SU-DHL-6 (cell line): ENCODE data around the gene PHF10.

Experiments
- H2AFZ ChIP-seq: fragments of 200-600 bp; sonication (generic); 2 replicates; pipeline ENCODE4 v1.6.1; 2014; ENCODE audit warnings: low read depth, mild to moderate bottlenecking, moderate library complexity, mixed read lengths, antibody characterized with exemption, low read length; ENCODE audit not compliant: severe bottlenecking
- H3F3A ChIP-seq: fragments of 200-600 bp; shearing (Covaris generic); 2 replicates; pipeline ENCODE4 v1.6.0; 2016; ENCODE audit warnings: antibody characterized with exemption, mild to moderate bottlenecking; ENCODE audit not compliant: insufficient read depth
- H3K27ac ChIP-seq: fragments of 200-600 bp; sonication (generic); 2 replicates; pipeline ENCODE4 v1.5.1; 2016; ENCODE audit warnings: low read depth, mild to moderate bottlenecking, low read length, moderate library complexity, mixed read lengths
- H3K27me3 ChIP-seq: fragments of 200-600 bp; sonication (generic), shearing (Covaris generic); 2 replicates; pipeline ENCODE4 v1.6.0; 2014; ENCODE audit warnings: mild to moderate bottlenecking, low read length
- H3K36me3 ChIP-seq: fragments of 200-600 bp; sonication (generic); 2 replicates; pipeline ENCODE4 v1.6.1; 2014; ENCODE audit warnings: mild to moderate bottlenecking, low read length, mixed read lengths
- H3K4me2 ChIP-seq: fragments of 300-600, 200-600 bp; shearing (Covaris generic), sonication (generic); 2 replicates; pipeline ENCODE4 v1.6.0; 2014; ENCODE audit warnings: low read length, low read depth, mild to moderate bottlenecking; ENCODE audit not compliant: poor library complexity, severe bottlenecking
- H3K4me3 ChIP-seq: fragments of 200-600 bp; sonication (generic); 2 replicates; pipeline ENCODE4 v1.5.1; 2014; ENCODE audit warnings: antibody characterized with exemption, low read length, mild to moderate bottlenecking, mixed read lengths; ENCODE audit not compliant: insufficient read depth, poor library complexity, severe bottlenecking
- H3K79me2 ChIP-seq: fragments of 200-600 bp; sonication (generic); 2 replicates; pipeline ENCODE4 v1.6.1; 2014; ENCODE audit warnings: mild to moderate bottlenecking, low read length, moderate library complexity; ENCODE audit not compliant: insufficient read depth
- H3K9ac ChIP-seq: fragments of 200-600 bp; sonication (generic); 2 replicates; pipeline ENCODE4 v1.7.0; 2014; ENCODE audit warnings: mild to moderate bottlenecking, low read length
- H3K9me2 ChIP-seq: fragments of 200-600 bp; sonication (generic); replicated peaks from 2 replicates; pipeline ENCODE4 v1.6.1; 2014; ENCODE audit warnings: low read length; ENCODE audit not compliant: insufficient read depth
- H3K9me3 ChIP-seq: fragments of 200-600 bp; sonication (generic); 2 replicates; pipeline ENCODE4 v1.6.1; 2014; ENCODE audit warnings: low read length, mixed read lengths; ENCODE audit not compliant: insufficient read depth
- H4K20me1 ChIP-seq: fragments of 200-600 bp; sonication (generic); 2 replicates; pipeline ENCODE4 v1.6.1; 2014; ENCODE audit warnings: low read depth, mild to moderate bottlenecking, antibody characterized with exemption, low read length, moderate library complexity, mixed read lengths
- EZH2phosphoT487 ChIP-seq: fragments of 200-600 bp; sonication (generic), shearing (Covaris generic); conservative IDR thresholded peaks from 2 replicates; pipeline ENCODE4 v1.6.1; 2018; ENCODE audit warnings: mild to moderate bottlenecking, antibody characterized with exemption, low read length, moderate library complexity, mixed read lengths
- TF ChIP-seq, protein P1 (sequence below): fragments of 200-600 bp; sonication (generic); IDR thresholded peaks from one replicate; pipeline ENCODE4 v1.5.1; 2017; ENCODE audit warnings: antibody characterized with exemption, mild to moderate bottlenecking, low read length, moderate library complexity; ENCODE audit not compliant: insufficient read depth, poor library complexity, severe bottlenecking

PHF10 gene

DNA sequence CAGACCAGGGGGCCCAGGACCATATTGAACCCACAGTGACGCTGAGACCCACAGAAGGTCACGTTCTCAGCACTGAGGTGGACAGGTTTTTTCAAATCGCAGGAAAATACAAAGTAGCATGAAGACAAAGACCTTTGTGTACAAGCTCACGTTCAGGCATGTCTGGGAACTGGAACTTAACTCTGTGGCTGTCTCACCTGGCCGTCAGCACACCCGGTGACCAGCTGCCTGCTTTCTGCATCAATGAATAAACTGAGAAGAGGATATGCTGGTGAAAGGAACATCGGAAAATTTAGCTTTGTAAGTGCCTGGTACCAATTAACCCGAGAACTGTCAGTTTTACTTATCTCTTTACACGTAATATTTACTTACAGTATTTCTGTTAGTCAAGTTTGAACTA, 59.0 kb downstream of the PHF10 start:
- Histone ChIP-seq H3K27ac (no peak overlapping the region), H3K36me3 (peaks cover 11% of the 10 kb centered on the region; the same call in 1 of the 2 replicates), H3F3A (no peaks in the 10 kb centered on the region), H3K27me3 (no peaks in the 10 kb centered on the region), H3K9me3 (no peaks in the 10 kb centered on the region), H4K20me1 (no peaks in the 10 kb centered on the region), H3K4me2 (no peak overlapping the region), H3K4me3 (no peak overlapping the region), H2AFZ (no peak overlapping the region), H3K9ac (no peak overlapping the region), H3K79me2 (no peaks in the 10 kb centered on the region), H3K9me2 (no peaks in the 10 kb centered on the region)
- TF ChIP-seq, protein P1, sequence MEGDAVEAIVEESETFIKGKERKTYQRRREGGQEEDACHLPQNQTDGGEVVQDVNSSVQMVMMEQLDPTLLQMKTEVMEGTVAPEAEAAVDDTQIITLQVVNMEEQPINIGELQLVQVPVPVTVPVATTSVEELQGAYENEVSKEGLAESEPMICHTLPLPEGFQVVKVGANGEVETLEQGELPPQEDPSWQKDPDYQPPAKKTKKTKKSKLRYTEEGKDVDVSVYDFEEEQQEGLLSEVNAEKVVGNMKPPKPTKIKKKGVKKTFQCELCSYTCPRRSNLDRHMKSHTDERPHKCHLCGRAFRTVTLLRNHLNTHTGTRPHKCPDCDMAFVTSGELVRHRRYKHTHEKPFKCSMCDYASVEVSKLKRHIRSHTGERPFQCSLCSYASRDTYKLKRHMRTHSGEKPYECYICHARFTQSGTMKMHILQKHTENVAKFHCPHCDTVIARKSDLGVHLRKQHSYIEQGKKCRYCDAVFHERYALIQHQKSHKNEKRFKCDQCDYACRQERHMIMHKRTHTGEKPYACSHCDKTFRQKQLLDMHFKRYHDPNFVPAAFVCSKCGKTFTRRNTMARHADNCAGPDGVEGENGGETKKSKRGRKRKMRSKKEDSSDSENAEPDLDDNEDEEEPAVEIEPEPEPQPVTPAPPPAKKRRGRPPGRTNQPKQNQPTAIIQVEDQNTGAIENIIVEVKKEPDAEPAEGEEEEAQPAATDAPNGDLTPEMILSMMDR: no peak
- TF ChIP-seq EZH2phosphoT487: no peak

DNA sequence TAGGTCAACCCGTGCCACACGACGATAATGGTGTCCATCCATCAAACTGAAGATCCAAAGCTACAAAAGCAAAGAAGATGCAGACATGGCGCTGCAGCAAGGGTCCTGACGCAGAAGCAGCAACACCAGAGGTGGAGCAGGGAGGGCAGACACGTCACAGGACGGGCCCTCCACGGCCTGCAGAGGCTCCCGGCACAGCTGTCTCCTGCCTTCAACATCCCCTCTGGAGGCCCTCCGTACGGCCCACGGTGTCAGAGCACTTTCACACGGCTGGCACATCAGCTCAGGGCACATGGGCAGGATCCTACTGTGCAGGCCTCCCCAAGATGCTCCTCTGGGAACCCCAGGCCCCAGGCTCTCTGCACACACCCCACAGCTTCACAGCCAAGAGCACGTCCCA, 60.1 kb downstream of the PHF10 start:
- H3K79me2 ChIP-seq: no peaks in the 10 kb centered on the region
- no peaks in the 10 kb centered on the region for H3F3A ChIP-seq
- H3K27ac ChIP-seq: no peak overlapping the region
- H3K4me2 ChIP-seq: no peak overlapping the region
- H2AFZ ChIP-seq: no peak overlapping the region
- H3K36me3 ChIP-seq: peaks cover 11% of the 10 kb centered on the region; the same call in 1 of the 2 replicates
- H3K27me3 ChIP-seq: no peaks in the 10 kb centered on the region
- no peak overlapping the region for H3K9ac ChIP-seq
- H3K9me2 ChIP-seq: no peaks in the 10 kb centered on the region
- no peaks in the 10 kb centered on the region for H3K9me3 ChIP-seq
- H4K20me1 ChIP-seq: no peaks in the 10 kb centered on the region
- TF ChIP-seq, protein P1: no peak
- no peak for TF ChIP-seq EZH2phosphoT487
- no peak overlapping the region for H3K4me3 ChIP-seq

DNA sequence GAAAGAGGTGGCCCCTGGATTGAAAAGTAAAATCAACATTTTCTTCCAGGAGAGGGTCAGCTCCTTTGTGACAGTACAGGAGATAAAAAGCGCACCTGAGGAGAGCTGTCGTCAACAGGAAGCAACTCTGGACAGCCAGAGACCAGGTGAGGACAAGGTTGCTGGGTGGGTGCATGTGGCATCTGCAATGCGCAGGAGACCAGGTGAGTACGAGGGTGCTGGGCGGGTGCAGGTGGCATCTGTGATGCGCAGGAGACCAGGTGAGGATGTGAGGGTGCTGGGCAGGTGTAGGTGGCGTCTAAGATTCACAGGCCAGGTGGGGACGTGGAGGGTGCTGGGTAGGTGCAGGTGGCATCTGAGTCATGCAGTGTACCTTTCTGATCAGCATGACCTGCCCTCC, 60.8 kb downstream of the PHF10 start:
- Histone ChIP-seq H3K27ac (no peak overlapping the region), H3K9ac (no peak overlapping the region), H3K9me3 (no peaks in the 10 kb centered on the region), H3K4me2 (no peak overlapping the region), H4K20me1 (no peaks in the 10 kb centered on the region), H3K4me3 (no peak overlapping the region), H3K79me2 (no peaks in the 10 kb centered on the region), H2AFZ (no peak overlapping the region), H3K27me3 (no peaks in the 10 kb centered on the region), H3K9me2 (no peaks in the 10 kb centered on the region), H3F3A (no peaks in the 10 kb centered on the region), H3K36me3 (peaks cover 4% of the 10 kb centered on the region; the same call in 1 of the 2 replicates)
- TF ChIP-seq, protein P1: no peak
- TF ChIP-seq EZH2phosphoT487: no peak

DNA sequence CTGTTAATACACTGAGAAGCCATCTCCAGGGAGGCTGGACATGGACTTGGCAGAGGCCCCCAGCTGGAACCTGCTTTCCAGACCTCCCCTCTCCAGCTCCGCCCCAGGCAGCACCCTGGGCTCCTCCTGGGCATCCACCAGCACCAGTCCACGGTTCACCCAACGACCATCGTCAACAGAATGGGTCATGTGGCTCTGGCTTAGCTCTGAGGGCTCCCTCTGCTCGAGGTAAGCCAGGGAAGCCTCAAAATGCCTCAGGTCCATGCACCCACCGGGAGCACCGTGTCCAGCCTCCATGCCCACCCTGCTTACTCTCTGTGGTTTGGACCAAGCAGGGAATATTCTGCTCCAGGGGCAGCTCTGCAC, 62.9 kb downstream of the PHF10 start:
- Histone ChIP-seq H4K20me1 (no peaks in the 10 kb centered on the region), H3K79me2 (no peaks in the 10 kb centered on the region), H2AFZ (no peak overlapping the region), H3F3A (no peaks in the 10 kb centered on the region), H3K4me2 (no peak overlapping the region), H3K9ac (no peak overlapping the region), H3K36me3 (peaks cover 4% of the 10 kb centered on the region; the same call in 1 of the 2 replicates), H3K9me2 (no peaks in the 10 kb centered on the region), H3K9me3 (no peaks in the 10 kb centered on the region), H3K4me3 (no peak overlapping the region), H3K27ac (no peak overlapping the region), H3K27me3 (no peaks in the 10 kb centered on the region)
- TF ChIP-seq, protein P1: no peak
- TF ChIP-seq EZH2phosphoT487: no peak
